HG02970 (cell line): ENCODE results near the gene CCNYL1.

Experiments used
- ATAC-seq: cut with Tn5 transposase; IDR thresholded peaks from one replicate; pipeline ENCODE4 v1.9.1; 2021; ENCODE audit warnings: mild to moderate bottlenecking, moderate library complexity, moderate number of reproducible peaks; ENCODE audit not compliant: unreplicated experiment, low FRiP score

CCNYL1 gene

GRCh38 chr2:207763303-207763917, 52.0 kb downstream of the CCNYL1 start:
- ATAC-seq: no peak

GRCh38 chr2:207764096-207764630, 52.7 kb downstream of the CCNYL1 start:
- ATAC-seq: no peak

- ATAC-seq: no peak
These were observed 54.1 kb downstream of the CCNYL1 start for GRCh38 chr2:207765547-207765946.

GRCh38 chr2:207766041-207766551, 54.7 kb downstream of the CCNYL1 start:
- ATAC-seq: no peak

GRCh38 chr2:207766697-207767460, 55.4 kb downstream of the CCNYL1 start:
- ATAC-seq: no peak

GRCh38 chr2:207767461-207768167, 56.2 kb downstream of the CCNYL1 start:
- ATAC-seq: no peak

- no peak for ATAC-seq
These were observed 56.9 kb downstream of the CCNYL1 start for GRCh38 chr2:207768168-207768865.

- ATAC-seq: peak; percentile 13
These were observed 57.6 kb downstream of the CCNYL1 start for GRCh38 chr2:207768866-207769596.

- ATAC-seq: no peak
These were observed 59.4 kb downstream of the CCNYL1 start for GRCh38 chr2:207770602-207771404.

GRCh38 chr2:207771421-207771820, 60.0 kb downstream of the CCNYL1 start:
- ATAC-seq: no peak

GRCh38 chr2:207772081-207772843, 60.8 kb downstream of the CCNYL1 start:
- no peak for ATAC-seq

GRCh38 chr2:207772844-207773205, 61.4 kb downstream of the CCNYL1 start:
- no peak for ATAC-seq

- ATAC-seq: no peak
These were observed 64.0 kb downstream of the CCNYL1 start for GRCh38 chr2:207775473-207775872.

GRCh38 chr2:207777124-207777523, 65.7 kb downstream of the CCNYL1 start:
- ATAC-seq: no peak

GRCh38 chr2:207778298-207778882, 67.0 kb downstream of the CCNYL1 start:
- no peak for ATAC-seq

GRCh38 chr2:207779523-207779922, 68.1 kb downstream of the CCNYL1 start:
- ATAC-seq: no peak

GRCh38 chr2:207782238-207783030, 71.0 kb downstream of the CCNYL1 start:
- ATAC-seq: no peak
